Amniotic stem cell (primary cell): ENCODE results near the gene FAAH.

Experiments
- DNase-seq: peaks from one replicate; lab custom pipeline; 2025; lab: John Stamatoyannopoulos, UW

Gene FAAH

GRCh38 chr1:46449223-46450159, 55.4 kb downstream of the FAAH start:
- DNase-seq = no peak

- no peak for DNase-seq
These were observed 56.0 kb downstream of the FAAH start for GRCh38 chr1:46450160-46450517.

GRCh38 chr1:46451948-46452930, 58.1 kb downstream of the FAAH start:
- DNase-seq = no peak

GRCh38 chr1:46452931-46453325, 58.8 kb downstream of the FAAH start:
- no peak for DNase-seq

GRCh38 chr1:46453449-46453848, 59.3 kb downstream of the FAAH start:
- no peak for DNase-seq

- DNase-seq = no peak
These were observed 61.8 kb downstream of the FAAH start for GRCh38 chr1:46455951-46456350.

- DNase-seq = no peak
These were observed 62.4 kb downstream of the FAAH start for GRCh38 chr1:46456411-46456963.

- DNase-seq = no peak
These were observed 63.1 kb downstream of the FAAH start for GRCh38 chr1:46457178-46457577.

- no peak for DNase-seq
These were observed 64.1 kb downstream of the FAAH start for GRCh38 chr1:46458190-46458589.

- no peak for DNase-seq
These were observed 64.7 kb downstream of the FAAH start for GRCh38 chr1:46458846-46459245.

GRCh38 chr1:46459315-46459714, 65.2 kb downstream of the FAAH start:
- DNase-seq = no peak

GRCh38 chr1:46461017-46461808, 67.1 kb downstream of the FAAH start:
- no peak for DNase-seq

GRCh38 chr1:46461809-46462448, 67.8 kb downstream of the FAAH start:
- no peak for DNase-seq
